Measurements from ENCODE around the gene CYB5R4.
"Not testable (repeated sequence)": the region's sequence is repeated elsewhere in the genome, so short reads cannot be mapped to it uniquely, and the experiment has no call there.

Gene CYB5R4

DNA sequence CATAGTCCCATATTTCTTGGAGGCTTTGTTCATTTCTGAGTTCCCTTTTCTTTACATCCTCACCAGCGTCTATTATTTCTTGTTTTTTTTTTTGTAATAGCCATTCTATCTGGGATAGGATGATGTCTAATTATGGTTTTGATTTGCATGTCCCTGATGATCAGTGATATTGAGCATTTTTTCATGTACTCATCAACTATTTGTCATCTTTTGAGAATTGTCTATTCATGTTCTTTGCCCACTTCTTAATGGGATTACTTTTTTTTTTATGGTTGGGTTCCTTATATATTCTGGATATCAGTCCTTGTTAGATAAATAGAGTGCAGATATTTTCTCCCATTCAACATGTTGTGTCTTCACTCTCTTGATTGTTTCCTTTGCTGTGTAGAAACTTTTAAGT lies 42.1 kb downstream of the CYB5R4 start:
- intact Hi-C loops (cut with DNase I), result no loop called here
- DNase-seq, result no peak

DNA sequence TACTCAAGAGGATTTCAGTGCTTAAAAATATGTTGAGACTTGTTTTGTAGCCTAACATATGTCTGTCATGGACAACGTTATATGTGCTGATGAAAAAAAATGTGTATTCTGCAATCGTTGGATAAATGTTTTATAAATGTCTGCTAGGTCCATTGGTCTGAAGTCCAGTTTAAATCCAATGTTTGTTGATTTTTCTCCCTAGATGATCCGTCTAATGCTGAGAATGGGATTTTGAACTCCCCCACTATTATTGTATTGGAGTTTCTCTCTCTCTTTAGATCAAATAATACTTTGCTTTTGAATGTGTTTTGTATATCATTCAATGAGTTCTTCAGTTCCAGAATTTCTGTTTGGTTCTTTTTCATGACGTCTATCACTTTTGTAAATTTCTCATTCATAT lies 44.9 kb downstream of the CYB5R4 start:
- intact Hi-C loops (cut with DNase I), result no loop called here
- DNase-seq, result no peak

DNA sequence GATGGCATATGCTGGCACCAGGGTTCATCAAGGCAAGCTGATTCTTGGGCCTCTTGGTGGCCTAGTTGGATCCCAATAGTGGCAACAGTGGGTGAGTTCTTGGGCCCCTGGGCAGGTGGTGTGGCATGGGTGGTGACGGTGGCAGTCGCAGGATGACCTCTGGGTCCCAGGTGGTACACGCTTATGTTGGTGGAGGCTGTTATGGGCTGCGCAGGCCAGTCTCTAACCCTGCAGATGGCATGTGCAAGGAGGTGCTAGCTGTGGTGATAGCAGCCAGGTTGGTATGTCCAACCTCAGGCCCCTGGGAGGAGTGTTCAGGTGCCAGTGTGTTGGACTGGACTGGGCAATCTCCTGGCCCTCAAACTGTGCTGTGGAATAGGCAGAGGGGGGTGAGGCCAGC lies 46.2 kb downstream of the CYB5R4 start:
- DNase-seq, result no peak
- intact Hi-C loops (cut with DNase I), result no loop called here

GRCh38 chr6:83907623-83908390 lies 48.3 kb downstream of the CYB5R4 start:
- DNase-seq; intact Hi-C loops (cut with DNase I): not testable (repeated sequence)

DNA sequence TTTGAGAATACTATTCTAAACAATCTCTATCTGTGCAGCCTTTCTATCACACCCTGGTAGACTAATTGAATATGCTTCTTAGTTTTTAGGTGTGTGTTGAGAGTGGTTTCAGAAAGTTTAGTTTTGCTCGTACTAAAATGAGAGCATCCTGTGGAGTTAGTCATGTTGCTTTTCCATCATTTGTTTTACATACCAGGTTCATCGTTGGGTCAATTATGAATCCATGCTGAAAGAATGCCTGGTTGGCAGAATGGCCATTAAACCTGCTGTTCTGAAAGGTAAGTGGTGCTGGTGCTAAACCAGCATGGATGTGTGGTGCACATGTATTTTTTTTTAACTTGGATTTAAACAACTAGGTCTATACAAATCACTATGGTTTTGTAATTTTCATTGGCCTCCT lies 49.3 kb downstream of the CYB5R4 start:
- intact Hi-C loops (cut with DNase I), result no loop called here
- DNase-seq, result no peak

GRCh38 chr6:83911278-83911677 lies 51.8 kb downstream of the CYB5R4 start:
- no peak for DNase-seq
- intact Hi-C loops (cut with DNase I), result no loop called here

- no peak for DNase-seq
- intact Hi-C loops (cut with DNase I), result no loop called here
Measured at GRCh38 chr6:83914953-83915352, 55.5 kb downstream of the CYB5R4 start.

DNA sequence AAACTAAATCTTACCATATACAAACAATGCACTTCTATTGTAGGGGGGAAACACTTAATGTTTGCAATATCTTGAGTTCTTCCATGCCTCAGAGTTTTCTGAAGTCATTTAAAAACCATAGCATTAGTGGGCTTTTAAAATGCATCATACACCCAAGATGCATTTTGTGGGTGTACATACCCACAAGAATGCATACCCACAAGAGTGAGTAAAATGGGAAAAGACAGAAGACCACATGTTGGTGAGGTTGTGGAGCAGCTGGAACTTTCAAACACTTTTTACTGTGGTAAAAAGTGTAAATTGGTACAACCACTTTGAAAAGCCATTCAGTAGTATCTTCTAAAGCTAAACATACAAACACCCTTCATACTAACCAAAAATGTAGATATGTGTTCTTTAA lies 57.5 kb downstream of the CYB5R4 start:
- intact Hi-C loops (cut with DNase I), result no loop called here
- no peak for DNase-seq

DNA sequence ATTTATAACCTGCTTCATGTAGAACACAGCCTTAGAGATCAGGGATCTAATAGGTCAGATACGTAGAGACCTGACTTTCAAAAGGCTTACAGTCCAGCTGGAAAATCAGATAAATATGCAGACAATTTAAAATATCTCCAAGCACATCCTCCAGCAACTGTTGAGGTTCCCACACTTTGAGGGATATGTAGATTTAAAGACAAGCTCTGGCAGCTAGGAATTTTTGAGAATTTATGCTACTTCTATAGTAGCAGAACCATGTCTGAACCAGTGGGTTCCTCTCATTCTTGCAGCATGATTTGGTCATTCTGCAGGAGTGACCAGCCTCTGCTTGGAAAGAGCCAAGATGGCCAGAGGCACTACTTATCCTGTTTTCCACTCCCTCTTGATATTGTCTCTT lies 60.5 kb downstream of the CYB5R4 start:
- intact Hi-C loops (cut with DNase I), result no loop called here
- no peak for DNase-seq

DNA sequence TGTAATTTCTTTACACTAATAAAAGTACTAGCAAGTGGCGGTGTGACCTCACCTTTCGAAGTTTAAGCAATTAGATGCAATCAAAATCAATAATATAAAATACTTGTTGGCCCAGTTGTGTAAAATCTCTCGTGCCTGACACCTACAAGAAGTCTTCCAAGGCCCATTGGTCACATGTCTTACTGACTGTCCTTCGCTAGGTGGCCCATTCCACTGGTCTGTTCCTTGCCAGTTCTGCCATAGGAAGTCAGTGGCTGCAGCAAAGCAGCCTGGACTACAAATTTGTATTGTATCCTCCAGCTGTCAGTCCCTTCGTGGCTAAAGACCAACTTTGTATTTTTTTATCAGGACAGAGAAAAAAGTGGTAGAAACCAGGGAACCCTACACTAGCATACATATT lies 61.8 kb downstream of the CYB5R4 start:
- intact Hi-C loops (cut with DNase I), result no loop called here
- no peak for DNase-seq

DNA sequence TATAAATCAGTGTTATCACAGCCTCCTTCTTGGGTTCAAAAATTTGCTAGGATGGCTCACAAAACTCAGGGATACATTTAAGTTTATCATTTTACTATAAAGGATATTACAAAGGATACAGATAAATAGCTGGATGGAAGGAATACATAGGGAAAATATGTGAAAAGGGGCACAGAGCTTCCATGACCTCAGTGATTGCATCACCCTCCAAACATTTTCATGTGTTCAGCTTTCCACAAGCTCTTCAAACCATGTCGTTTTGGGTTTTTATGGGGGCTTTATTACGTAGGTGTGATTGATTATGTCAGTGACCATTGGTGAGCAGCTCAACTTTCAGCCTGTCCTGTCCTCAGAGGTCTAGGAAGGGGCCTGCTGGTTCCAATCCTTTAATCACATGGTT lies 68.0 kb downstream of the CYB5R4 start:
- DNase-seq, result no peak
- intact Hi-C loops (cut with DNase I), result no loop called here

- intact Hi-C loops (cut with DNase I), result no loop called here
- DNase-seq, result no peak
Measured at GRCh38 chr6:83928286-83928685, 68.8 kb downstream of the CYB5R4 start.

- intact Hi-C loops (cut with DNase I); DNase-seq: not testable (repeated sequence)
Measured at GRCh38 chr6:83946201-83946833, 86.8 kb downstream of the CYB5R4 start.

GRCh38 chr6:83947983-83948382 lies 88.5 kb downstream of the CYB5R4 start:
- DNase-seq; intact Hi-C loops (cut with DNase I): not testable (repeated sequence)

- intact Hi-C loops (cut with DNase I), result no loop called here
- DNase-seq, result no peak
Measured at GRCh38 chr6:83948851-83949250, 89.4 kb downstream of the CYB5R4 start.

GRCh38 chr6:83951423-83951822 lies 91.9 kb downstream of the CYB5R4 start:
- not testable (repeated sequence) for DNase-seq

DNA sequence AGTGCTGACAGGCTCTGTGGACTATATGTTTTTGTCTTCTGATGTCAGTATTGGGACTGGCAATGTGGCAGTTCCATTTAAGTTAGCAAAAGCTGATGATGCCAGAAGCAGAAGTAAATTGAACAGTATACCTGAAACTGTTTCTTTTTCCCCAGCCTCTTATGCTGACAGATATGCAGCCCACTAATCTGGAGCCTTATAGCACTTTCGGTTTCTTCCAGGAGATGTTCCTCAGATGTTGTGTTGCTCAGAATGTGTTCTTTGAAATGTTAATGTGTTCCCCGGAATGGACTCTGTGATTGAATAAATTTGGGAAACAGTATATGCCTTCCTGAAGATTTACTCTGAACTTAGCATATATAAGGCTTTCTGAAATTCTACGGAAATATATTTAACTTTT lies 93.3 kb downstream of the CYB5R4 start:
- intact Hi-C loops (cut with DNase I), result no loop called here
- no peak for DNase-seq

More at GRCh38 chr6:83951423-83951822, 91.9 kb downstream of the CYB5R4 start:
- intact Hi-C loops (cut with DNase I), result not testable (repeated sequence)

GRCh38 chr6:83954371-83954770 lies 94.9 kb downstream of the CYB5R4 start:
- intact Hi-C loops (cut with DNase I), result no loop called here
- DNase-seq, result no peak

DNA sequence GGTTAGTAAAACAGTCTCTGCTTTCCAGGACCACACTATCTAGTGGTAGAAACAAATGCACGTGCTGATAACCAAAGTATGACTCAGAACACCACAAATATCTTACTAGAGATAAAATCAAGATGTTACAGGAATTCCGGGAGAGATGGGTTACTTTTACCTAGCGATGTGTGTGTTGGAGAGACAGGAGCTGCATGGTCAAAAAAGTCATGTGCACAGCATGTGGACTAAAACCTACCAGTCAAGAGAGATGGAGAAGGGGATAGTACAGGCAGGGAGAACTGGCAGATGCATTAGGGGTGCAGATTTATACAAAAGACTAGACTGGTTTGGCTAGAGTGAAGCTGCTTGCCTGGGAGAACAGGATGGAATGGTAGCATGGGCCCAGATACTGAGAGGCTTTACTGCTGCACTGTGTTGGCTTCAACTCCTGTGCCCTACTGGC lies 98.8 kb downstream of the CYB5R4 start:
- no peak for DNase-seq
- intact Hi-C loops (cut with DNase I), result no loop called here

DNA sequence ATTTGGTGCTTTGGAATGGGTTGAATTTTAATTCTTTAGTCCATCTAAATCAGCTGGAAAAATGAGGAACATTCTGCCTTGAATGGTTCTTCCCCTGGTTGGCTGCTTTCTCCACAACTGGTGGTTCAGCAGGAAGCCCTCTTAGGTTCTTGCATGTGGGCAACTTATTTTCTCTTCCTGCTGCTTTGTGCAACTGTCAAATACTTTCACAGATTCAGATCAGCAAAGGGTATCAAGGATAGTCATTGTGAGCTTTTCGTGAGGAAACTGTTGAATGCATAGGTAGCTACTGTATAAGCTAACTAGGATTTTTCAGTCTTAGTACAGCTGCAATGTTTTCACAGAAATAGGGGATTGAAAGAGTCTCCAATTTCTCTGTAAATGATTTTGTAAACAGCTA lies 101.2 kb downstream of the CYB5R4 start:
- no peak for DNase-seq
- intact Hi-C loops (cut with DNase I), result no loop called here

- intact Hi-C loops (cut with DNase I), result no loop called here
- no peak for DNase-seq
Measured at GRCh38 chr6:83962582-83962981, 103.1 kb downstream of the CYB5R4 start.
